ENCODE data around the gene ZNF780A.

- TF ChIP-seq SP4 (IDR thresholded peaks at IDR 0.05; ENCODE audit: low read length) (no peak), CTCF (IDR thresholded peaks at IDR 0.05; ENCODE audit: control extremely low read depth in 1 of 3, insufficient read depth in 1 of 3, low read depth in 1 of 3, low read length in 3 of 3) (no peak), TBP (IDR thresholded peaks at IDR 0.05; ENCODE audit: low read depth, low read length) (no peak), TAF1 (IDR thresholded peaks at IDR 0.05; ENCODE audit: low read depth, low read length) (no peak), POLR2A (IDR thresholded peaks at IDR 0.05; ENCODE audit: control extremely low read depth in 1 of 2, low read depth in 2 of 2, low read length in 2 of 2) (no peak), BACH1 (IDR thresholded peaks at IDR 0.05; ENCODE audit: low read length) (no peak), EZH2 (IDR thresholded peaks at IDR 0.05; ENCODE audit: low read depth, low read length, severe bottlenecking) (no peak), SP1 (IDR thresholded peaks at IDR 0.05; ENCODE audit: low read depth, low read length) (no peak), RAD21 (IDR thresholded peaks at IDR 0.05 in 1 of 2, conservative IDR thresholded peaks at IDR 0.05 in 1 of 2; ENCODE audit: low read depth in 2 of 2, low read length in 2 of 2) (no peak)
Measured at GRCh38 chr19:40091205-40092129, 724 bp upstream of the ZNF780A start.

Measured in H1 (cell line).